ENCODE data around the gene EFR3B.

Gene EFR3B

GRCh38 chr2:25103287-25103871 lies 61.5 kb downstream of the EFR3B start:
- H3K4me3 ChIP-seq (ENCODE audit: insufficient read depth, low read depth, low read length) = no peak overlapping the region
- no peaks in the 10 kb centered on the region for H3K4me1 ChIP-seq (ENCODE audit: control insufficient read depth, insufficient read depth, low read length)
- H3K36me3 ChIP-seq (ENCODE audit: control insufficient read depth, insufficient read depth, low read length) = no peaks in the 10 kb centered on the region
- no peak overlapping the region for H3K27ac ChIP-seq (ENCODE audit: insufficient read depth, low read depth, low read length, poor library complexity, severe bottlenecking)
- no peaks in the 10 kb centered on the region for H3K9me3 ChIP-seq (ENCODE audit: control insufficient read depth, low read length)
- 94 to 96% methylated on average over 16 of the region's 16 CpGs for WGBS, 2 experiments
- H3K27me3 ChIP-seq (ENCODE audit: control insufficient read depth, insufficient read depth, low read length, poor library complexity, severe bottlenecking) = no peaks in the 10 kb centered on the region

GRCh38 chr2:25104736-25105135 lies 62.9 kb downstream of the EFR3B start:
- Histone ChIP-seq H3K9me3 (ENCODE audit: control insufficient read depth, low read length) (no peaks in the 10 kb centered on the region), H3K27me3 (ENCODE audit: control insufficient read depth, insufficient read depth, low read length, poor library complexity, severe bottlenecking) (no peaks in the 10 kb centered on the region), H3K4me1 (ENCODE audit: control insufficient read depth, insufficient read depth, low read length) (no peaks in the 10 kb centered on the region), H3K4me3 (ENCODE audit: insufficient read depth, low read depth, low read length) (no peak overlapping the region), H3K27ac (ENCODE audit: insufficient read depth, low read depth, low read length, poor library complexity, severe bottlenecking) (no peak overlapping the region), H3K36me3 (ENCODE audit: control insufficient read depth, insufficient read depth, low read length) (no peaks in the 10 kb centered on the region)
- WGBS, 2 experiments = 95% methylated on average over 5 of the region's 5 CpGs

GRCh38 chr2:25105336-25106085 lies 63.6 kb downstream of the EFR3B start:
- Histone ChIP-seq H3K4me1 (ENCODE audit: control insufficient read depth, insufficient read depth, low read length) (no peaks in the 10 kb centered on the region), H3K4me3 (ENCODE audit: insufficient read depth, low read depth, low read length) (no peak overlapping the region), H3K27me3 (ENCODE audit: control insufficient read depth, insufficient read depth, low read length, poor library complexity, severe bottlenecking) (no peaks in the 10 kb centered on the region), H3K9me3 (ENCODE audit: control insufficient read depth, low read length) (no peaks in the 10 kb centered on the region), H3K36me3 (ENCODE audit: control insufficient read depth, insufficient read depth, low read length) (no peaks in the 10 kb centered on the region), H3K27ac (ENCODE audit: insufficient read depth, low read depth, low read length, poor library complexity, severe bottlenecking) (no peak overlapping the region)
- 88 to 91% methylated on average over 6 of the region's 6 CpGs for WGBS, 2 experiments

GRCh38 chr2:25109822-25110221 lies 67.9 kb downstream of the EFR3B start:
- H3K27me3 ChIP-seq (ENCODE audit: control insufficient read depth, insufficient read depth, low read length, poor library complexity, severe bottlenecking) = no peaks in the 10 kb centered on the region
- no peak overlapping the region for H3K4me3 ChIP-seq (ENCODE audit: insufficient read depth, low read depth, low read length)
- H3K27ac ChIP-seq (ENCODE audit: insufficient read depth, low read depth, low read length, poor library complexity, severe bottlenecking) = no peak overlapping the region
- WGBS, 2 experiments = 85 to 86% methylated on average over 9 of the region's 9 CpGs
- no peaks in the 10 kb centered on the region for H3K9me3 ChIP-seq (ENCODE audit: control insufficient read depth, low read length)
- no peaks in the 10 kb centered on the region for H3K4me1 ChIP-seq (ENCODE audit: control insufficient read depth, insufficient read depth, low read length)
- H3K36me3 ChIP-seq (ENCODE audit: control insufficient read depth, insufficient read depth, low read length) = no peaks in the 10 kb centered on the region

- H3K4me1 ChIP-seq (ENCODE audit: control insufficient read depth, insufficient read depth, low read length) = no peaks in the 10 kb centered on the region
- H3K4me3 ChIP-seq (ENCODE audit: insufficient read depth, low read depth, low read length) = no peak overlapping the region
- 90 to 91% methylated on average over 3 of the region's 3 CpGs for WGBS, 2 experiments
- H3K27me3 ChIP-seq (ENCODE audit: control insufficient read depth, insufficient read depth, low read length, poor library complexity, severe bottlenecking) = no peaks in the 10 kb centered on the region
- no peaks in the 10 kb centered on the region for H3K36me3 ChIP-seq (ENCODE audit: control insufficient read depth, insufficient read depth, low read length)
- no peak overlapping the region for H3K27ac ChIP-seq (ENCODE audit: insufficient read depth, low read depth, low read length, poor library complexity, severe bottlenecking)
- H3K9me3 ChIP-seq (ENCODE audit: control insufficient read depth, low read length) = no peaks in the 10 kb centered on the region
These were observed 70.2 kb downstream of the EFR3B start for GRCh38 chr2:25112113-25112512.

- Histone ChIP-seq H3K27me3 (ENCODE audit: control insufficient read depth, insufficient read depth, low read length, poor library complexity, severe bottlenecking) (no peaks in the 10 kb centered on the region), H3K4me1 (ENCODE audit: control insufficient read depth, insufficient read depth, low read length) (no peaks in the 10 kb centered on the region), H3K4me3 (ENCODE audit: insufficient read depth, low read depth, low read length) (no peak overlapping the region), H3K36me3 (ENCODE audit: control insufficient read depth, insufficient read depth, low read length) (no peaks in the 10 kb centered on the region), H3K9me3 (ENCODE audit: control insufficient read depth, low read length) (no peaks in the 10 kb centered on the region), H3K27ac (ENCODE audit: insufficient read depth, low read depth, low read length, poor library complexity, severe bottlenecking) (no peak overlapping the region)
- WGBS, 2 experiments = 93 to 94% methylated on average over 9 of the region's 9 CpGs
These were observed 73.5 kb downstream of the EFR3B start for GRCh38 chr2:25115249-25115883.

GRCh38 chr2:25115902-25116301 lies 74.0 kb downstream of the EFR3B start:
- H3K9me3 ChIP-seq (ENCODE audit: control insufficient read depth, low read length) = no peaks in the 10 kb centered on the region
- WGBS, 2 experiments = 92 to 96% methylated on average over 4 of the region's 4 CpGs
- no peaks in the 10 kb centered on the region for H3K27me3 ChIP-seq (ENCODE audit: control insufficient read depth, insufficient read depth, low read length, poor library complexity, severe bottlenecking)
- H3K27ac ChIP-seq (ENCODE audit: insufficient read depth, low read depth, low read length, poor library complexity, severe bottlenecking) = no peak overlapping the region
- H3K4me3 ChIP-seq (ENCODE audit: insufficient read depth, low read depth, low read length) = no peak overlapping the region
- H3K36me3 ChIP-seq (ENCODE audit: control insufficient read depth, insufficient read depth, low read length) = no peaks in the 10 kb centered on the region
- no peaks in the 10 kb centered on the region for H3K4me1 ChIP-seq (ENCODE audit: control insufficient read depth, insufficient read depth, low read length)

- Histone ChIP-seq H3K27ac (ENCODE audit: insufficient read depth, low read depth, low read length, poor library complexity, severe bottlenecking) (no peak overlapping the region), H3K4me3 (ENCODE audit: insufficient read depth, low read depth, low read length) (no peak overlapping the region), H3K36me3 (ENCODE audit: control insufficient read depth, insufficient read depth, low read length) (no peaks in the 10 kb centered on the region), H3K27me3 (ENCODE audit: control insufficient read depth, insufficient read depth, low read length, poor library complexity, severe bottlenecking) (no peaks in the 10 kb centered on the region), H3K9me3 (ENCODE audit: control insufficient read depth, low read length) (no peaks in the 10 kb centered on the region), H3K4me1 (ENCODE audit: control insufficient read depth, insufficient read depth, low read length) (no peaks in the 10 kb centered on the region)
- 95 to 97% methylated on average over 13 of the region's 13 CpGs for WGBS, 2 experiments
These were observed 75.1 kb downstream of the EFR3B start for GRCh38 chr2:25116956-25117355.

- WGBS, 2 experiments = 92 to 93% methylated on average over 11 of the region's 11 CpGs
- Histone ChIP-seq H3K9me3 (ENCODE audit: control insufficient read depth, low read length) (no peaks in the 10 kb centered on the region), H3K36me3 (ENCODE audit: control insufficient read depth, insufficient read depth, low read length) (no peaks in the 10 kb centered on the region)
These were observed 77.4 kb downstream of the EFR3B start for GRCh38 chr2:25119263-25119662.

GRCh38 chr2:25122367-25122766 lies 80.5 kb downstream of the EFR3B start:
- H3K9me3 ChIP-seq (ENCODE audit: control insufficient read depth, low read length) = no peaks in the 10 kb centered on the region
- H3K27ac ChIP-seq (ENCODE audit: insufficient read depth, low read depth, low read length, poor library complexity, severe bottlenecking) = no peak overlapping the region
- no peak overlapping the region for H3K4me3 ChIP-seq (ENCODE audit: insufficient read depth, low read depth, low read length)
- 94 to 95% methylated on average over 3 of the region's 3 CpGs for WGBS, 2 experiments
- no peaks in the 10 kb centered on the region for H3K27me3 ChIP-seq (ENCODE audit: control insufficient read depth, insufficient read depth, low read length, poor library complexity, severe bottlenecking)
- H3K4me1 ChIP-seq (ENCODE audit: control insufficient read depth, insufficient read depth, low read length) = peaks cover under 1% of the 10 kb centered on the region
- no peaks in the 10 kb centered on the region for H3K36me3 ChIP-seq (ENCODE audit: control insufficient read depth, insufficient read depth, low read length)

More at GRCh38 chr2:25119263-25119662, 77.4 kb downstream of the EFR3B start:
- no peaks in the 10 kb centered on the region for H3K4me1 ChIP-seq (ENCODE audit: control insufficient read depth, insufficient read depth, low read length)
- H3K27ac ChIP-seq (ENCODE audit: insufficient read depth, low read depth, low read length, poor library complexity, severe bottlenecking) = no peak overlapping the region
- H3K27me3 ChIP-seq (ENCODE audit: control insufficient read depth, insufficient read depth, low read length, poor library complexity, severe bottlenecking) = no peaks in the 10 kb centered on the region
- no peak overlapping the region for H3K4me3 ChIP-seq (ENCODE audit: insufficient read depth, low read depth, low read length)
